NCI-H526 treated with DMSO at 0.1 percent for 48 hours (cell line): Measurements from ENCODE around the gene ABCG5.

ENCODE experiments used
- DNase-seq: peaks from one replicate; lab custom pipeline; 2025; lab: John Stamatoyannopoulos, UW

ABCG5 gene

GRCh38 chr2:43841949-43842865 lies 3.6 kb upstream of the ABCG5 start:
- DNase-seq = no peak

- no peak for DNase-seq
Observed at GRCh38 chr2:43840965-43841364, 2.3 kb upstream of the ABCG5 start.

- no peak for DNase-seq
Observed at GRCh38 chr2:43839776-43840564, 1.3 kb upstream of the ABCG5 start.

- DNase-seq = no peak
Observed at GRCh38 chr2:43837831-43838559, 644 bp downstream of the ABCG5 start.

- DNase-seq = no peak
Observed at GRCh38 chr2:43837033-43837432, 1.6 kb downstream of the ABCG5 start.

- no peak for DNase-seq
Observed at GRCh38 chr2:43832457-43832856, 6.2 kb downstream of the ABCG5 start.

GRCh38 chr2:43831543-43832294 lies 6.9 kb downstream of the ABCG5 start:
- DNase-seq = no peak

GRCh38 chr2:43826305-43827250 lies 12.1 kb downstream of the ABCG5 start:
- DNase-seq = no peak

- no peak for DNase-seq
Observed at GRCh38 chr2:43825841-43826240, 12.8 kb downstream of the ABCG5 start.

GRCh38 chr2:43824951-43825493 lies 13.6 kb downstream of the ABCG5 start:
- no peak for DNase-seq

GRCh38 chr2:43824512-43824911 lies 14.1 kb downstream of the ABCG5 start:
- no peak for DNase-seq

- no peak for DNase-seq
Observed at GRCh38 chr2:43823751-43824150, 14.9 kb downstream of the ABCG5 start.

GRCh38 chr2:43822839-43823238 lies 15.8 kb downstream of the ABCG5 start:
- DNase-seq = no peak

GRCh38 chr2:43819491-43820163 lies 19.0 kb downstream of the ABCG5 start:
- DNase-seq = no peak

- no peak for DNase-seq
Observed at GRCh38 chr2:43818761-43819160, 19.9 kb downstream of the ABCG5 start.

- no peak for DNase-seq
Observed at GRCh38 chr2:43814711-43815110, 23.9 kb downstream of the ABCG5 start.

GRCh38 chr2:43812947-43813346 lies 25.7 kb downstream of the ABCG5 start:
- DNase-seq = no peak

- no peak for DNase-seq
Observed at GRCh38 chr2:43812006-43812405, 26.6 kb downstream of the ABCG5 start.

GRCh38 chr2:43810888-43811287 lies 27.8 kb downstream of the ABCG5 start:
- DNase-seq = no peak

GRCh38 chr2:43810452-43810851 lies 28.2 kb downstream of the ABCG5 start:
- DNase-seq = no peak
